ENCODE measurements around the gene TTC23L. TPM values are rescaled to one million over a fixed set of nuclear protein-coding genes. Genes with fewer than 3 reads are reported as not detected.

The TTC23L gene
- total and polyA plus RNA-seq, 2 experiments from 2014 or later, result 2.2 to 2.3 TPM

GRCh38 chr5:34802834-34803563 is 36.0 kb upstream of the TTC23L start:
- TF ChIP-seq ZNF462 (CRISPR knock-in tag; IDR thresholded peaks at IDR 0.05) (no peak), REST (IDR thresholded peaks at IDR 0.05; ENCODE audit: unreplicated experiment) (no peak), CREB1 (CRISPR knock-in tag; IDR thresholded peaks at IDR 0.05; ENCODE audit: low read depth) (no peak), EZH2 (IDR thresholded peaks at IDR 0.05; ENCODE audit: low read depth, unreplicated experiment) (no peak), NANOG (IDR thresholded peaks at IDR 0.05; ENCODE audit: borderline replicate concordance) (no peak), POLR2AphosphoS5 (IDR thresholded peaks at IDR 0.05; ENCODE audit: low read depth) (no peak)
- H3K4me2 ChIP-seq, result no peak overlapping the region
- Mint-ChIP-seq H3K9me3 (no peaks in the 10 kb centered on the region), H3K27me3 (ENCODE audit: insufficient read depth, low read depth, poor library complexity) (peaks cover 10% of the 10 kb centered on the region), H3K4me1 (peaks cover 26% of the 10 kb centered on the region), H3K27ac (no peak overlapping the region), H3K4me3 (no peak overlapping the region), H3K36me3 (ENCODE audit: low read depth) (peaks cover 73% of the 10 kb centered on the region)
- H3K36me3 ChIP-seq (ENCODE audit: insufficient read depth), result peaks cover 36% of the 10 kb centered on the region
- H3K79me2 ChIP-seq (replicated peaks; ENCODE audit: insufficient read depth), result 0 out of 2 replicates have a peak, but pooled peaks cover 13% of the 10 kb centered on the region
- no peak for DNase-seq (ENCODE audit: low spot score)
- no peaks in the 10 kb centered on the region for H3K27me3 ChIP-seq (ENCODE audit: insufficient read depth)
- no peak overlapping the region for H3K4me3 ChIP-seq
- 0 out of 2 replicates have a peak, but pooled peaks cover 9% of the 10 kb centered on the region for H3F3A ChIP-seq (replicated peaks; ENCODE audit: low read depth)
- no peak for ATAC-seq
- peaks cover 6% of the 10 kb centered on the region; the same call in 1 of the 2 replicates for H3K9me2 ChIP-seq (ENCODE audit: insufficient read depth)
- H2AFZ ChIP-seq, result no peak overlapping the region
- peaks cover 18% of the 10 kb centered on the region for H3K4me1 ChIP-seq (ENCODE audit: insufficient read depth)
- H4K20me1 ChIP-seq (replicated peaks; ENCODE audit: insufficient read depth), result peaks cover 5% of the 10 kb centered on the region
- peak overlapping the region; percentile 64 for H3K27ac ChIP-seq (ENCODE audit: low read depth)
